SK-N-SH treated with all-trans-retinoic acid at 6 μM for 48 hours (cell line): Measurements from ENCODE around the gene AFAP1.
"Not testable (repeated sequence)": the region's sequence is repeated elsewhere in the genome, so short reads cannot be mapped to it uniquely, and the experiment has no call there.

Source experiments
- ARNTL ChIP-seq: fragments of 450-650 bp; formaldehyde crosslinking; IDR thresholded peaks from 2 replicates; pipeline ENCODE4 v1.5.0; 2020; ENCODE audit warnings: low read depth, mild to moderate bottlenecking, moderate library complexity, borderline replicate concordance
- RARB ChIP-seq: fragments of 250-450 bp; sonication (Bioruptor Pico); IDR thresholded peaks from 2 replicates; pipeline ENCODE4 v1.8.0; 2021; ENCODE audit warnings: mild to moderate bottlenecking, moderate library complexity
- ZFP3 ChIP-seq: fragments of 250-450 bp; sonication (Bioruptor Pico); IDR thresholded peaks from 2 replicates; pipeline ENCODE4 v1.5.0; 2020; ENCODE audit warnings: mild to moderate bottlenecking, moderate library complexity
- TF ChIP-seq, protein P1 (sequence below): fragments of 250-450 bp; sonication (Bioruptor Pico); IDR thresholded peaks from 2 replicates; pipeline ENCODE4 v1.5.0; 2020; ENCODE audit warnings: mild to moderate bottlenecking, moderate library complexity

DNA sequence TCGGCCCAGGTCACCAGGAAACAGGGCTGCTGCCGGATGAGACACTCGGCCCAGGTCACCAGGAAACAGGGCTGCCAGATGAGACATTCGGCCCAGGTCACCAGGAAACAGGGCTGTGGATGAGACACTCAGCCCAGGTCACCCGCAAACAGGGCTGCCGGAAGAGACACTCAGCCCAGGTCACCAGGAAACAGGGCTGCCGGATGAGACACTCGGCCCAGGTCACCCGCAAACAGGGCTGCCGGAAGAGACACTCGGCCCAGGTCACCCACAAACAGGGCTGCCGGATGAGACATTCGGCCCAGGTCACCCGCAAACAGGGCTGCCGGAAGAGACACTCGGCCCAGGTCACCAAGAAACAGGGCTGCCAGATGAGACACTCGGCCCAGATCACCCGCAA, 21.5 kb downstream of the AFAP1 start:
- not testable (repeated sequence) for TF ChIP-seq ARNTL; RARB; ZFP3 (CRISPR knock-in tag)
- TF ChIP-seq, protein P1, sequence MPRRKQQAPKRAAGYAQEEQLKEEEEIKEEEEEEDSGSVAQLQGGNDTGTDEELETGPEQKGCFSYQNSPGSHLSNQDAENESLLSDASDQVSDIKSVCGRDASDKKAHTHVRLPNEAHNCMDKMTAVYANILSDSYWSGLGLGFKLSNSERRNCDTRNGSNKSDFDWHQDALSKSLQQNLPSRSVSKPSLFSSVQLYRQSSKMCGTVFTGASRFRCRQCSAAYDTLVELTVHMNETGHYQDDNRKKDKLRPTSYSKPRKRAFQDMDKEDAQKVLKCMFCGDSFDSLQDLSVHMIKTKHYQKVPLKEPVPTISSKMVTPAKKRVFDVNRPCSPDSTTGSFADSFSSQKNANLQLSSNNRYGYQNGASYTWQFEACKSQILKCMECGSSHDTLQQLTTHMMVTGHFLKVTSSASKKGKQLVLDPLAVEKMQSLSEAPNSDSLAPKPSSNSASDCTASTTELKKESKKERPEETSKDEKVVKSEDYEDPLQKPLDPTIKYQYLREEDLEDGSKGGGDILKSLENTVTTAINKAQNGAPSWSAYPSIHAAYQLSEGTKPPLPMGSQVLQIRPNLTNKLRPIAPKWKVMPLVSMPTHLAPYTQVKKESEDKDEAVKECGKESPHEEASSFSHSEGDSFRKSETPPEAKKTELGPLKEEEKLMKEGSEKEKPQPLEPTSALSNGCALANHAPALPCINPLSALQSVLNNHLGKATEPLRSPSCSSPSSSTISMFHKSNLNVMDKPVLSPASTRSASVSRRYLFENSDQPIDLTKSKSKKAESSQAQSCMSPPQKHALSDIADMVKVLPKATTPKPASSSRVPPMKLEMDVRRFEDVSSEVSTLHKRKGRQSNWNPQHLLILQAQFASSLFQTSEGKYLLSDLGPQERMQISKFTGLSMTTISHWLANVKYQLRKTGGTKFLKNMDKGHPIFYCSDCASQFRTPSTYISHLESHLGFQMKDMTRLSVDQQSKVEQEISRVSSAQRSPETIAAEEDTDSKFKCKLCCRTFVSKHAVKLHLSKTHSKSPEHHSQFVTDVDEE (CRISPR knock-in tag), result not testable (repeated sequence)
